KMS-11 (cell line): ENCODE results near the gene CDC73.
"Not testable (repeated sequence)": the region's sequence is repeated elsewhere in the genome, so short reads cannot be mapped to it uniquely, and the experiment has no call there.

Experiments used
- H2AFZ ChIP-seq: fragments of 200-600 bp; sonication (generic); 2 replicates; pipeline ENCODE4 v1.6.1; 2016; ENCODE audit warnings: antibody characterized with exemption, mixed run types, low read depth
- H3K27ac ChIP-seq: fragments of 200-600 bp; sonication (generic); 2 replicates; pipeline ENCODE4 v1.6.1; 2016; ENCODE audit warnings: mild to moderate bottlenecking, mixed run types
- H3K27me3 ChIP-seq: fragments of 200-600 bp; sonication (generic); 2 replicates; pipeline ENCODE4 v1.6.1; 2017; ENCODE audit warnings: mild to moderate bottlenecking, low read depth, mixed run types, moderate library complexity; ENCODE audit not compliant: insufficient read depth
- H3K36me3 ChIP-seq: fragments of 200-600 bp; sonication (generic); 2 replicates; pipeline ENCODE4 v1.6.1; 2017; ENCODE audit warnings: mild to moderate bottlenecking, mixed run types; ENCODE audit not compliant: insufficient read depth
- H3K4me1 ChIP-seq: fragments of 200-600 bp; sonication (generic); 2 replicates; pipeline ENCODE4 v1.6.1; 2016; ENCODE audit warnings: mild to moderate bottlenecking, low read depth, mixed run types; ENCODE audit not compliant: poor library complexity, severe bottlenecking
- H3K4me2 ChIP-seq: fragments of 200-600 bp; sonication (generic); 2 replicates; pipeline ENCODE4 v1.7.0; 2016; ENCODE audit warnings: mild to moderate bottlenecking, mixed run types
- H3K4me3 ChIP-seq: fragments of 200-600 bp; sonication (generic); IDR thresholded peaks from 2 replicates; pipeline ENCODE4 v1.6.1; 2017; ENCODE audit warnings: low read depth, low read length, mixed read lengths; ENCODE audit not compliant: insufficient read depth
- H3K79me2 ChIP-seq: fragments of 200-600 bp; sonication (generic); 2 replicates; pipeline ENCODE4 v1.6.1; 2016; ENCODE audit warnings: low read depth, mixed run types; ENCODE audit not compliant: insufficient read depth
- H3K9ac ChIP-seq: fragments of 200-600 bp; sonication (generic); 2 replicates; pipeline ENCODE4 v1.6.1; 2016; ENCODE audit warnings: mild to moderate bottlenecking, mixed run types
- H4K20me1 ChIP-seq: fragments of 200-600 bp; sonication (generic); 2 replicates; pipeline ENCODE4 v1.6.1; 2016; ENCODE audit warnings: mild to moderate bottlenecking, mixed run types; ENCODE audit not compliant: insufficient read depth
- TF ChIP-seq, protein P1 (sequence below): fragments of 200-600 bp; sonication (generic); conservative IDR thresholded peaks from 2 replicates; pipeline ENCODE4 v1.6.1; 2017; ENCODE audit warnings: low read depth, mild to moderate bottlenecking, antibody characterized with exemption, low read length, moderate library complexity, mixed read lengths

CDC73 gene

DNA sequence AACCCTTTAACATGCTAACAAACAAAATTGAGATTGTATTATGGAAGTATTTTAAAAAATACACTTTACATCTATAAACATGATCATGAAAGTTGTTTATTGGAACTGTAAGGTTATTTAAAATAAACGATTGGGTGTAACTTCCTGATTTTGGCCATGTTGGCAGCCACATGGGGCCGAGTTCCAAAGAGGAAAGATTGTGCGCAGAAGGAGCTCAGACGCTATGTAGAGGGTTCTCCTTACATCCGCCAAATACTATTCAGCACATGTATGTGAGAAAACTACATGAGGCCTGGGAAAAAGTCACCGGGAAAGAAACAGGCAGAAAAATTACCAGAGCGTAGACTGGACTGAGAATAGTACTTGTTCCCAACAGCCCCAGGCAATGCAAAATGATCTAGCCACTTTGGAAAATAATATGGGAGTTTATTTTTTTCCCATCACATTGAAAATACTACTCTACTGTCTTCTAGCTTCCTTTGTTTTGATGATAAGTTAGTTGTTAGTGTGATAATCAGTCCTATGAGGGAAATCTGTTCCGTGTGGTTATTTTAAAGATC is 100.3 kb downstream of the CDC73 start:
- Histone ChIP-seq H3K27ac (no peak overlapping the region), H3K4me1 (peaks cover 49% of the 10 kb centered on the region), H4K20me1 (no peaks in the 10 kb centered on the region), H2AFZ (no peak overlapping the region), H3K36me3 (no peaks in the 10 kb centered on the region), H3K27me3 (no peaks in the 10 kb centered on the region), H3K4me2 (no peak overlapping the region), H3K79me2 (0 out of 2 replicates have a peak, but pooled peaks cover 4% of the 10 kb centered on the region), H3K9ac (no peak overlapping the region), H3K4me3 (no peak overlapping the region)
- TF ChIP-seq, protein P1, sequence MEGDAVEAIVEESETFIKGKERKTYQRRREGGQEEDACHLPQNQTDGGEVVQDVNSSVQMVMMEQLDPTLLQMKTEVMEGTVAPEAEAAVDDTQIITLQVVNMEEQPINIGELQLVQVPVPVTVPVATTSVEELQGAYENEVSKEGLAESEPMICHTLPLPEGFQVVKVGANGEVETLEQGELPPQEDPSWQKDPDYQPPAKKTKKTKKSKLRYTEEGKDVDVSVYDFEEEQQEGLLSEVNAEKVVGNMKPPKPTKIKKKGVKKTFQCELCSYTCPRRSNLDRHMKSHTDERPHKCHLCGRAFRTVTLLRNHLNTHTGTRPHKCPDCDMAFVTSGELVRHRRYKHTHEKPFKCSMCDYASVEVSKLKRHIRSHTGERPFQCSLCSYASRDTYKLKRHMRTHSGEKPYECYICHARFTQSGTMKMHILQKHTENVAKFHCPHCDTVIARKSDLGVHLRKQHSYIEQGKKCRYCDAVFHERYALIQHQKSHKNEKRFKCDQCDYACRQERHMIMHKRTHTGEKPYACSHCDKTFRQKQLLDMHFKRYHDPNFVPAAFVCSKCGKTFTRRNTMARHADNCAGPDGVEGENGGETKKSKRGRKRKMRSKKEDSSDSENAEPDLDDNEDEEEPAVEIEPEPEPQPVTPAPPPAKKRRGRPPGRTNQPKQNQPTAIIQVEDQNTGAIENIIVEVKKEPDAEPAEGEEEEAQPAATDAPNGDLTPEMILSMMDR: no peak

DNA sequence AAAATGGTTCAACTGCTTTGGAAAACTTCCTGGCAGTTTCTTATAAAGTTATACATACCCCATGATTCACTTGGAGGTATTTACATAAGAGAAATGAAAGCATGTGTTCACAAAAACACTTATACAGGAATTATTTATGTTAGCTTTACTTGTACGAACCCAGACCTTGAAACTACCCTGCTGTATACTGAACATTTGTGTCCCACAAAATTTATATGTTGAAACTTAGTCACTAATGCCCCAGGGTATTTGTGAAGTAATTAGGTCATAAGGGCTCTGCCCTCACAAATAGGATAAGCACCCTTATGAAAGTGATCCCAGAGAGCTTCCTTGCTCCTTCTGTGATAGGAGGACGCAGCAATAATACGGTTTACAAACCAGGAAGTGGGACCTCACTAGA is 107.3 kb downstream of the CDC73 start:
- TF ChIP-seq, protein P1: no peak
- no peaks in the 10 kb centered on the region; the same call in 1 of the 2 replicates for H4K20me1 ChIP-seq
- H3K27me3 ChIP-seq: no peaks in the 10 kb centered on the region
- H2AFZ ChIP-seq: no peak overlapping the region
- H3K9ac ChIP-seq: no peak overlapping the region
- 0 out of 2 replicates have a peak, but pooled peaks cover 8% of the 10 kb centered on the region for H3K79me2 ChIP-seq
- H3K36me3 ChIP-seq: no peaks in the 10 kb centered on the region
- no peak overlapping the region for H3K27ac ChIP-seq
- no peak overlapping the region for H3K4me3 ChIP-seq
- H3K4me2 ChIP-seq: no peak overlapping the region
- H3K4me1 ChIP-seq: peaks cover 34% of the 10 kb centered on the region

DNA sequence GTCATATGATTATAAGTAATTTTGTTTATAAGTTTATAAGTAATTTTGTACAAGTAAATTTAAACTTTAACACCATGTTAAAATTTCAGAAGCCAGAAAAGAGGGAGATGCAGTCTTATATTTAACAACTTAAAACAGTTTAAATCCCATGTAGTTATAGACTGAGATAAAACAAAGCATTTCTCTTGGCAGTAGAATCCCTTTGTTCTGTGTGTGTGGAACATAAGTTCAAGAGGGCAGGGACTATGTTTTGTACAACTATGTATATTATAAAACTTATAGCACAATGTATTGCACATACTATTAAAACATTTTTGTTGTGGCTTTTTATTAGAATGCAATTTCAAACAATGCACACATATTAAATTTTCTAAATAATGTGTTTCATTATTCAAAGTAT is 109.3 kb downstream of the CDC73 start:
- not testable (repeated sequence) for H3K27me3 ChIP-seq, H3K79me2 ChIP-seq, H3K4me3 ChIP-seq, H3K27ac ChIP-seq, H4K20me1 ChIP-seq, H3K9ac ChIP-seq, H2AFZ ChIP-seq, H3K36me3 ChIP-seq, H3K4me2 ChIP-seq
- H3K4me1 ChIP-seq: peaks cover 14% of the 10 kb centered on the region

DNA sequence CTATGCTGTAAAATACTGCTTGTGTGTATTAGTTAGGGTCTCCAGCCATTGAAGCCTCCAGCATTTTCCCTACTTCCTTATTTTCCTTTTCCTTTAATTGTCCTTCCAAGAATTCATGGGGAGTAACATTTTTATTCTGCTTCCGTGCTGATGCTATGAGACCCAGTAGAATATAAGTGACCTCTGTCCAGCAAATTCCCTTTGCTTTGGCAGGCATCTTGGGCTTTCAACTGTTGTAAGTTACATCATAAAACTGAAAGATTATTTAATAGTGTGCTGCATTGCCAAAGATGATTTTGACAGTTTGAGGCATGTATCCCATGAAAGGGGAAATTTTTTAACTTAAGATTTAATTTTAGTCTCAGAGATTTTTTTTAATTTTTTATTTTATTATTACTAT is 112.7 kb downstream of the CDC73 start:
- no peak overlapping the region for H3K27ac ChIP-seq
- no peak overlapping the region for H3K4me3 ChIP-seq
- H4K20me1 ChIP-seq: no peaks in the 10 kb centered on the region; the same call in 1 of the 2 replicates
- no peak overlapping the region for H3K9ac ChIP-seq
- no peak overlapping the region for H3K4me2 ChIP-seq
- no peak overlapping the region for H2AFZ ChIP-seq
- TF ChIP-seq, protein P1: no peak
- H3K36me3 ChIP-seq: peaks cover 5% of the 10 kb centered on the region; the same call in 1 of the 2 replicates
- peaks cover 6% of the 10 kb centered on the region for H3K4me1 ChIP-seq
- H3K79me2 ChIP-seq: no peaks in the 10 kb centered on the region
- H3K27me3 ChIP-seq: no peaks in the 10 kb centered on the region

DNA sequence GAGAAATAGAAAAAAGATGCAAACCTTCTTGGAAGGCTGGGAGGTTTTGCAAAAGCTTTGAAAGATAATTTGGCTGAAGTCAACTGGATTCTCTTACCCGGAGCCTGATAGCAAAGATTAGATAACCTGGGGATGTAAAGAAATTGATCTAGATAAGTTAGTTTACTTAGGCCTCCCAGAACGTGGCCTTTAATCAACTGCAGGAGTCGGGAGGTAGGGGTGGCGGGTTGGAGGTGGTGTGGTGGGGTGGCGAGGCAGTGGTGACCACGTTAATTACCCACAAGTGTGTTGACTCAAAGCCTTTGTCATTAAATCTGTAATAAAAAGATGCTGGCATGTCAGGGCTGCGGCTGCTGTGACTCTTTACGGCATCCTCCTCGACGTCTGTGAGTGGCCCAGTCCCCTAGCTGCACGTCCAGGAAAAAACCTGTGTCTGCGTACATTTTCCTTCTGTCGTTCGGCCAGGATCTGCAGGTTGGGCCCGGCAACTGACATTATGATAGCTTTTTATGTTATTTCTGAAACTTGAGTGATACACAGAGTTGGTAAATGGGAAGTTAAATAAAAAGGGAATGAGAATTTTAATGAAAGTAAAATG is 115.6 kb downstream of the CDC73 start:
- Histone ChIP-seq H3K27ac (no peak overlapping the region), H3K27me3 (no peaks in the 10 kb centered on the region), H2AFZ (no peak overlapping the region), H3K9ac (no peak overlapping the region), H3K79me2 (no peaks in the 10 kb centered on the region), H3K4me2 (no peak overlapping the region), H3K36me3 (peaks cover 5% of the 10 kb centered on the region; the same call in 1 of the 2 replicates), H3K4me3 (no peak overlapping the region), H3K4me1 (peaks cover 31% of the 10 kb centered on the region), H4K20me1 (no peaks in the 10 kb centered on the region)
- TF ChIP-seq, protein P1: no peak
